ENCODE results near the gene ZNF524.

- no peak for TF ChIP-seq CTCF (IDR thresholded peaks at IDR 0.05; ENCODE audit: poor library complexity)
- TF ChIP-seq EZH2 (IDR thresholded peaks at IDR 0.05; ENCODE audit: borderline replicate concordance) = no peak
- TF ChIP-seq EZH2phosphoT487 (IDR thresholded peaks at IDR 0.05; ENCODE audit: low read depth, severe bottlenecking, unreplicated experiment) = no peak
Measured at GRCh38 chr19:55626350-55626749, 26.3 kb downstream of the ZNF524 start.
